SK-N-DZ (cell line): ENCODE measurements around the gene ISG20L2.
A peak's percentile ranks its signal among the peaks of the same experiment; 100 is the strongest.

ENCODE experiments used
- DNase-seq: peaks from one replicate; pipeline ENCODE4 v3.0.0-alpha.2; 2015; ENCODE audit warnings: low spot score

The ISG20L2 gene

GRCh38 chr1:156707417-156708217 is 20.9 kb downstream of the ISG20L2 start:
- DNase-seq: no peak

- no peak for DNase-seq
Measured at GRCh38 chr1:156706657-156707416, 21.7 kb downstream of the ISG20L2 start.

GRCh38 chr1:156705918-156706656 is 22.5 kb downstream of the ISG20L2 start:
- DNase-seq: peak; percentile 91

GRCh38 chr1:156705321-156705917 is 23.1 kb downstream of the ISG20L2 start, which contains the start of gene CRABP2:
Gene CRABP2, minus strand, starts transcription at chr1:156705583. Its CDS starts 137 bp downstream, at chr1:156705446.
- DNase-seq: peak; percentile 66

GRCh38 chr1:156704930-156705320 is 23.6 kb downstream of the ISG20L2 start:
- no peak for DNase-seq

GRCh38 chr1:156704166-156704711 is 24.3 kb downstream of the ISG20L2 start:
- DNase-seq: no peak

- DNase-seq: no peak
Measured at GRCh38 chr1:156703741-156704140, 24.8 kb downstream of the ISG20L2 start.

GRCh38 chr1:156703336-156703735 is 25.2 kb downstream of the ISG20L2 start:
- no peak for DNase-seq

GRCh38 chr1:156700736-156701531 is 27.6 kb downstream of the ISG20L2 start:
- DNase-seq: no peak

GRCh38 chr1:156698995-156699394 is 29.6 kb downstream of the ISG20L2 start:
- no peak for DNase-seq

GRCh38 chr1:156697481-156697880 is 31.1 kb downstream of the ISG20L2 start:
- no peak for DNase-seq

GRCh38 chr1:156696755-156697154 is 31.8 kb downstream of the ISG20L2 start:
- DNase-seq: no peak

GRCh38 chr1:156694690-156694962 is 33.9 kb downstream of the ISG20L2 start:
- no peak for DNase-seq

GRCh38 chr1:156693848-156694689 is 34.5 kb downstream of the ISG20L2 start:
- no peak for DNase-seq

GRCh38 chr1:156692925-156693847 is 35.4 kb downstream of the ISG20L2 start:
- DNase-seq: no peak

GRCh38 chr1:156692441-156692924 is 36.1 kb downstream of the ISG20L2 start:
- DNase-seq: no peak

GRCh38 chr1:156691665-156692440 is 36.7 kb downstream of the ISG20L2 start:
- DNase-seq: no peak

GRCh38 chr1:156691191-156691590 is 37.4 kb downstream of the ISG20L2 start:
- DNase-seq: no peak
